ENCODE data around the gene FSTL5. TPM values are rescaled to one million over a fixed set of nuclear protein-coding genes. Genes with fewer than 3 reads are reported as not detected.

The FSTL5 gene
- total RNA-seq, 1 experiment from 2014 or later, result not detected

DNA sequence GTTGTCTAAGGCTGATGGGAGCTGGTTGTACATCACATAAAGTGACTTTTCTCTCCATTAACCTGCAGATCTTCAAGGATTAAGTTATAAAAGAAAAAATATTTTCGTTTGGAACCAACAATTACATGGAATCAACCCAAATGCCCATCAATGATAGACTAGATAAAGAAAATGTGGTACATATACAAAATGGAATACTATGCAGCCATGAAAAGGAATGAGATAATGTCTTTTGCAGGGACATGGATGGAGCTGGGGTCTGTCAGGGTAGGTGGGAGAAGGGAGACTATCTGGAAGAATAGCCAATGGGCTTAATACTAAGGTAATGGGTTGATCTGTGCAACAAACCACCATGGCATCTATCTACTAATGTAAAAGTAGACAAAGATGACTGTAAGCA is 313.2 kb downstream of the FSTL5 start:
- TF ChIP-seq, protein P1, sequence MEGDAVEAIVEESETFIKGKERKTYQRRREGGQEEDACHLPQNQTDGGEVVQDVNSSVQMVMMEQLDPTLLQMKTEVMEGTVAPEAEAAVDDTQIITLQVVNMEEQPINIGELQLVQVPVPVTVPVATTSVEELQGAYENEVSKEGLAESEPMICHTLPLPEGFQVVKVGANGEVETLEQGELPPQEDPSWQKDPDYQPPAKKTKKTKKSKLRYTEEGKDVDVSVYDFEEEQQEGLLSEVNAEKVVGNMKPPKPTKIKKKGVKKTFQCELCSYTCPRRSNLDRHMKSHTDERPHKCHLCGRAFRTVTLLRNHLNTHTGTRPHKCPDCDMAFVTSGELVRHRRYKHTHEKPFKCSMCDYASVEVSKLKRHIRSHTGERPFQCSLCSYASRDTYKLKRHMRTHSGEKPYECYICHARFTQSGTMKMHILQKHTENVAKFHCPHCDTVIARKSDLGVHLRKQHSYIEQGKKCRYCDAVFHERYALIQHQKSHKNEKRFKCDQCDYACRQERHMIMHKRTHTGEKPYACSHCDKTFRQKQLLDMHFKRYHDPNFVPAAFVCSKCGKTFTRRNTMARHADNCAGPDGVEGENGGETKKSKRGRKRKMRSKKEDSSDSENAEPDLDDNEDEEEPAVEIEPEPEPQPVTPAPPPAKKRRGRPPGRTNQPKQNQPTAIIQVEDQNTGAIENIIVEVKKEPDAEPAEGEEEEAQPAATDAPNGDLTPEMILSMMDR (IDR thresholded peaks at IDR 0.05; ENCODE audit: unreplicated experiment), result no peak
- no peak overlapping the region for H3K27ac Mint-ChIP-seq (ENCODE audit: low read depth, unreplicated experiment)
- ChIA-PET POLR2A (no interaction called here), CTCF (no interaction called here)
- no peaks in the 10 kb centered on the region for H3K27me3 Mint-ChIP-seq (ENCODE audit: insufficient read depth, unreplicated experiment)
- no peaks in the 10 kb centered on the region for H3K4me1 Mint-ChIP-seq (ENCODE audit: insufficient read depth, unreplicated experiment)
- intact Hi-C loops (cut with micrococcal nuclease), result no loop called here
- no peaks in the 10 kb centered on the region for H3K9me3 Mint-ChIP-seq (ENCODE audit: unreplicated experiment)
- BruUV-seq (replicated peaks), result no TSS peak
- H3K4me3 Mint-ChIP-seq (ENCODE audit: unreplicated experiment), result no peak overlapping the region
- no peak for DNase-seq (ENCODE audit: unreplicated experiment)
- H3K36me3 Mint-ChIP-seq (ENCODE audit: insufficient read depth, unreplicated experiment), result no peaks in the 10 kb centered on the region

DNA sequence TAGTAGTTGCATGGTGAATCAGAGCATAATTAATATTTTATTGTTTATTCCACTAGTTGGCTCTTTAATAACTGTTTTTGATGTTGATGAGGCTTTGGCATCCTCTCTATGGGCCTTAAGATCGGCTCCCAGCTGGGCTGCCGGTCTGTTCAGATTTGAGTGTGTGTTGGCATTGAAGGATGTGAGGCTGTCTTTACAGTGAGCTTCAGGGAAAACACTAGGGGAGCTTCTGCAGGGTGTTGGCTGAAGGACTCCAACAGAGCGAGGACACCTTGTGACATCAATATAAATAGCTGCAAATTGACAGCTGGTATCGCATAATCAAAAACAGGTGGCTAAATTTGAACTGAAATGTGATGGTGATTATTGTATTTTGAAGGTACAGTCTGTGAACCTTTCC is 322.0 kb downstream of the FSTL5 start:
- BruUV-seq (replicated peaks), result no TSS peak
- H3K27me3 Mint-ChIP-seq (ENCODE audit: insufficient read depth, unreplicated experiment), result no peaks in the 10 kb centered on the region
- H3K27ac Mint-ChIP-seq (ENCODE audit: low read depth, unreplicated experiment), result no peak overlapping the region
- CTCF ChIA-PET, result no interaction called here
- no peak overlapping the region for H3K4me3 Mint-ChIP-seq (ENCODE audit: unreplicated experiment)
- peaks cover 5% of the 10 kb centered on the region for H3K9me3 Mint-ChIP-seq (ENCODE audit: unreplicated experiment)
- DNase-seq (ENCODE audit: unreplicated experiment), result no peak
- TF ChIP-seq, protein P1 (IDR thresholded peaks at IDR 0.05; ENCODE audit: unreplicated experiment), result no peak
- no peaks in the 10 kb centered on the region for H3K4me1 Mint-ChIP-seq (ENCODE audit: insufficient read depth, unreplicated experiment)
- H3K36me3 Mint-ChIP-seq (ENCODE audit: insufficient read depth, unreplicated experiment), result no peaks in the 10 kb centered on the region
- POLR2A ChIA-PET, result interaction anchor here (0.7 kb wide), 1 partner anchor 350 kb away, joined by 3 read pairs; no protein-coding TSS in a partner anchor
- intact Hi-C loops (cut with micrococcal nuclease), result no loop called here

DNA sequence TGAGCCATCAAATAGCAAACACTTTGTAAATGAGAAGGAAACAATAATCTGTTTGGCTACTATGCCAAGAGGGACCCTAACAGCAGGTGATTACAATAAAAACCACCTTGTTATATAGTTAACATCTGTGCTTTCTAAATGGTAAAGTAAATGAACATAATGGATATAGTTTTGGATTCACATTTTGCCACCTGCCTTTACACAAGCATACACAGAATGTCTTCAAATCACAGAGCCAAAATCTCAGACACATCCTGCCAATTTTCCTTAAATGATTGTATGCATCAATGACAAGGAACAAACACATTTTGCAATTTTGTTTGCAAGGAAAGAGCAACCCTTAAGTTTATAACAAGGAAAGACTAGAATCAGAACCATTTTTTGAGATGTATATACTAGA is 334.2 kb downstream of the FSTL5 start:
- Mint-ChIP-seq H3K27ac (ENCODE audit: low read depth, unreplicated experiment) (no peak overlapping the region), H3K4me3 (ENCODE audit: unreplicated experiment) (no peak overlapping the region), H3K27me3 (ENCODE audit: insufficient read depth, unreplicated experiment) (no peaks in the 10 kb centered on the region), H3K4me1 (ENCODE audit: insufficient read depth, unreplicated experiment) (peaks cover 5% of the 10 kb centered on the region), H3K36me3 (ENCODE audit: insufficient read depth, unreplicated experiment) (no peaks in the 10 kb centered on the region), H3K9me3 (ENCODE audit: unreplicated experiment) (no peaks in the 10 kb centered on the region)
- TF ChIP-seq, protein P1 (IDR thresholded peaks at IDR 0.05; ENCODE audit: unreplicated experiment), result no peak
- POLR2A ChIA-PET, result no interaction called here
- CTCF ChIA-PET, result no interaction called here
- BruUV-seq (replicated peaks), result no TSS peak
- no peak for DNase-seq (ENCODE audit: unreplicated experiment)
- intact Hi-C loops (cut with micrococcal nuclease), result no loop called here

DNA sequence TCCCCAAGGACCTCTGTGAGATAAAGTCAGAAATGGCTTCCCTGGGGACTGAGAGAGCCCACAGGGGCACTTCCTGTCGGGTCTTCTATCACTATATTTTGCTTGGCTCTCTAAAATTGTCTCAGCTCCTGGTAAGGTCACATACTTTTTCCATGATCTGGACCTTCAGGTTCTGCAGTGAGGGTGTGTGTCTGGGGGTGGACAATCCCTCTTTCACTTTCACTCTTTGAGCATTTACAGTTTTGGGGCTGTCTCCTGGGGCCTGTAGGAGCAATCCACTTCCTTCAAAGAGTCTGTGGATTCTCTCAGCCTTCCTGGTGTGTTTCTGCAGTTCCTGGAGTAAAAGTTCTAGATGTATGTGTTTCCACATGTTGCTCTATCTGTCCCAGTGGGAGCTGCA is 335.7 kb downstream of the FSTL5 start:
- no TSS peak for BruUV-seq (replicated peaks)
- TF ChIP-seq, protein P1 (IDR thresholded peaks at IDR 0.05; ENCODE audit: unreplicated experiment), result no peak
- H3K9me3 Mint-ChIP-seq (ENCODE audit: unreplicated experiment), result no peaks in the 10 kb centered on the region
- no peaks in the 10 kb centered on the region for H3K36me3 Mint-ChIP-seq (ENCODE audit: insufficient read depth, unreplicated experiment)
- H3K4me3 Mint-ChIP-seq (ENCODE audit: unreplicated experiment), result no peak overlapping the region
- peaks cover 5% of the 10 kb centered on the region for H3K4me1 Mint-ChIP-seq (ENCODE audit: insufficient read depth, unreplicated experiment)
- no peaks in the 10 kb centered on the region for H3K27me3 Mint-ChIP-seq (ENCODE audit: insufficient read depth, unreplicated experiment)
- DNase-seq (ENCODE audit: unreplicated experiment), result no peak
- ChIA-PET POLR2A (interaction anchor here (0.6 kb wide), 1 partner anchor 31 kb away, joined by 3 read pairs; no protein-coding TSS in a partner anchor), CTCF (interaction anchor here (0.8 to 1.6 kb wide), 3 partner anchors 9 to 36 kb away, joined by 3 to 7 read pairs (median 3); no protein-coding TSS in a partner anchor)
- intact Hi-C loops (cut with micrococcal nuclease), result no loop called here
- peak overlapping the region; percentile 92 for H3K27ac Mint-ChIP-seq (ENCODE audit: low read depth, unreplicated experiment)
